Heart left ventricle (tissue), 16 donors: ENCODE data around the gene RBM47. TPM values are rescaled to one million over a fixed set of nuclear protein-coding genes. Genes with fewer than 3 reads are reported as not detected.

ENCODE experiments used
- ATAC-seq, 4 donors: fragments of 200-7000 bp; cut with Tn5 transposase; one replicate each; pipeline ENCODE4 v1.9.1; 2020 to 2022; ENCODE audit warnings: moderate library complexity in 4 of 4, mild to moderate bottlenecking in 3 of 4, moderate number of reproducible peaks in 1 of 4
- DNase-seq, 5 donors: peaks; one replicate each; pipeline ENCODE4 v3.0.0-alpha.2; 2020
- H3K27ac ChIP-seq, 12 donors: fragments of 200-600 bp; sonication (generic) in 4 of 12; one replicate each; pipeline versions ENCODE4 v1.5.0 to v1.8.0; 2016 to 2022; ENCODE audit warnings: mild to moderate bottlenecking in 2 of 12
- H3K27me3 ChIP-seq, 9 donors: fragments of 200-600 bp; sonication (generic) in 2 of 9; one replicate each; pipeline versions ENCODE4 v1.5.1 to v1.8.0; 2016 to 2022; ENCODE audit warnings: mild to moderate bottlenecking in 3 of 9
- H3K36me3 ChIP-seq, 9 donors: fragments of 200-600 bp; sonication (generic) in 2 of 9; one replicate each; pipeline versions ENCODE4 v1.5.0 to v1.8.0; 2018 to 2022; ENCODE audit warnings: mild to moderate bottlenecking in 2 of 9
- H3K4me1 ChIP-seq, 12 donors: fragments of 200-600 bp; sonication (generic) in 4 of 12; one replicate each; pipeline versions ENCODE4 v1.5.0 to v1.8.0; 2016 to 2022; ENCODE audit warnings: mild to moderate bottlenecking in 3 of 12
- H3K4me3 ChIP-seq, 12 donors: fragments of 200-600 bp; sonication (generic) in 4 of 12; one replicate each; pipeline versions ENCODE4 v1.5.0 to v1.8.0; 2017 to 2022; ENCODE audit warnings: mild to moderate bottlenecking in 9 of 12, moderate library complexity in 4 of 12
- H3K9me3 ChIP-seq, 12 donors: fragments of 200-600 bp; sonication (generic) in 4 of 12; one replicate each; pipeline versions ENCODE4 v1.5.0 to v1.8.0; 2016 to 2022; ENCODE audit warnings: mild to moderate bottlenecking in 1 of 12
- CTCF ChIP-seq, 12 donors: fragments of 200-600 bp; sonication (generic) in 4 of 12; IDR thresholded peaks; one replicate each; pipeline versions ENCODE4 v1.5.0 to v1.8.0; 2018 to 2022; ENCODE audit warnings: antibody characterized with exemption in 12 of 12, mild to moderate bottlenecking in 5 of 12
- POLR2A ChIP-seq, 2 donors: fragments of 450-650 bp; IDR thresholded peaks; one replicate each; pipeline ENCODE4 v1.6.1; 2017; ENCODE audit warnings: antibody characterized with exemption in 2 of 2, mild to moderate bottlenecking in 2 of 2, moderate library complexity in 2 of 2
- WGBS, 4 donors: extraction: QIAGEN DNeasy Blood & Tissue Kit in 2 of 4; methylation state at CpG; one replicate each; pipeline versions ENCODE4 v1.1.5 to v1.1.7; 2013 to 2018; 5-methylcytosine and 5-hydroxymethylcytosine counted together
- intact Hi-C, 10 donors: fragments of 100-400 bp; cut with DNase I; formaldehyde crosslinking; loops; one replicate each; pipeline versions ENCODE4 v1.11.1 to v1.14.2; 2022
- polyA plus RNA-seq, 2 donors: library from polyadenylated mRNA; stranded (reverse); fragments of 200-250 nt; gene quantifications; one replicate each; pipeline ENCODE4 v1.2.3, GENCODE V29; 2013
- total RNA-seq, 9 donors: library from RNA; depleted of rRNA in 2 of 9; stranded (reverse); fragments of >200 nt in 2 of 9; fragmentation: NEBNext Ultra II Directional in 3 of 9; extraction: Animal tissue kit (Norgen Biotek cat#: 25700) in 3 of 9; gene quantifications; one replicate each; pipeline versions ENCODE4 v1.1.0 to v1.2.4, GENCODE V29; 2016 to 2023
- donor health status: ischemic (EF 13 %, LVEDD 7.1; RV severe dilation, severe dysfunction).
- donor health status: healthy with polysubstance abuse.
- donor health status: DM: no; HTN: yes; CAD: no.
- donor health status: DM: no; HTN: no; CAD: no.
- donor health status: ischemic (EF 25% LVEDD 6.9; RV normal size, moderate dysfunction).
- donor health status: ischemic (EF 25% LVEDD 5.7; RV mildly dilated, moderate dysfunction).
- donor health status: healthy.
- donor health status: DM: yes; HTN: yes; CAD: no.
- donor health status: ischemic (EF 35%, LVEDD 5.7; RV mildly dilated, moderate dysfunction).
- donor health status: nonischemic (EF 11% LVEDD 7.7; RV severe dilation, severe dysfunction).
- donor health status: DM: yes; HTN: yes; CAD: no.
- donor health status: PGD.
- donor health status: ischemic (EF 29% LVEDD 5.4; RV normal size, mild dysfunction).
- donor health status: nonischemic (EF 23%, LVEDD 6.1; RV moderate dilation, normal function).

RBM47 gene
- total and polyA plus RNA-seq, 11 donors, result 0.50 to 29.9 (median 3.5) TPM

GRCh38 chr4:40584517-40585141 is 45.0 kb downstream of the RBM47 start:
- 90 to 99% (median 92%) methylated on average over 3 of the region's 3 CpGs for WGBS, 4 donors
- Histone ChIP-seq H3K27me3 (peaks cover 0 to 7% (median 0%) of the 10 kb centered on the region in 9 donors), H3K36me3 (no peaks in the 10 kb centered on the region), H3K27ac (no peak overlapping the region), H3K4me3 (no peak overlapping the region), H3K4me1 (peaks cover 0 to 40% (median 0%) of the 10 kb centered on the region in 12 donors), H3K9me3 (no peaks in the 10 kb centered on the region)
- TF ChIP-seq CTCF (IDR thresholded peaks at IDR 0.05), result no peak
- DNase-seq (no peak), ATAC-seq (no peak)
- intact Hi-C loops, result no loop called here

GRCh38 chr4:40583850-40584439 is 45.7 kb downstream of the RBM47 start:
- Histone ChIP-seq H3K4me3 (no peak overlapping the region), H3K4me1 (peaks cover 0 to 33% (median 0%) of the 10 kb centered on the region in 12 donors), H3K27me3 (peaks cover 0 to 7% (median 0%) of the 10 kb centered on the region in 9 donors), H3K36me3 (no peaks in the 10 kb centered on the region), H3K27ac (no peak overlapping the region), H3K9me3 (no peaks in the 10 kb centered on the region)
- TF ChIP-seq POLR2A (IDR thresholded peaks at IDR 0.05) (no peak), CTCF (IDR thresholded peaks at IDR 0.05) (no peak)
- no peak for DNase-seq
- 93 to 95% (median 94%) methylated on average over 9 of the region's 9 CpGs for WGBS, 4 donors
- intact Hi-C loops, result no loop called here
- ATAC-seq, result no peak

- 85 to 92% (median 89%) methylated on average over 6 to 7 of the region's 7 CpGs for WGBS, 4 donors
- TF ChIP-seq POLR2A (IDR thresholded peaks at IDR 0.05) (no peak), CTCF (IDR thresholded peaks at IDR 0.05) (no peak)
These were observed 47.3 kb downstream of the RBM47 start for GRCh38 chr4:40582413-40582812.

GRCh38 chr4:40581254-40582140 is 48.2 kb downstream of the RBM47 start:
- ATAC-seq (no peak), DNase-seq (no peak)
- H3K27ac ChIP-seq, result no peak overlapping the region
- H3K9me3 ChIP-seq, result no peaks in the 10 kb centered on the region
- H3K27me3 ChIP-seq, result peaks cover 0 to 7% (median 0%) of the 10 kb centered on the region in 9 donors
- no peaks in the 10 kb centered on the region for H3K36me3 ChIP-seq
- peaks cover 0 to 32% (median 6%) of the 10 kb centered on the region in 12 donors for H3K4me1 ChIP-seq
- H3K4me3 ChIP-seq, result no peak overlapping the region
- WGBS, 4 donors, result 74 to 81% (median 78%) methylated on average over 15 of the region's 15 CpGs
- TF ChIP-seq CTCF (IDR thresholded peaks at IDR 0.05) (no peak), POLR2A (IDR thresholded peaks at IDR 0.05) (no peak)
- intact Hi-C loops, result no loop called here

More at GRCh38 chr4:40582413-40582812, 47.3 kb downstream of the RBM47 start:
- no peaks in the 10 kb centered on the region for H3K9me3 ChIP-seq
- ATAC-seq (no peak), DNase-seq (no peak)
- H3K27me3 ChIP-seq, result peaks cover 0 to 7% (median 0%) of the 10 kb centered on the region in 9 donors
- H3K27ac ChIP-seq, result no peak overlapping the region
- intact Hi-C loops, result no loop called here
- no peaks in the 10 kb centered on the region for H3K36me3 ChIP-seq
- no peak overlapping the region for H3K4me3 ChIP-seq
- H3K4me1 ChIP-seq, result peaks cover 0 to 30% (median 1%) of the 10 kb centered on the region in 12 donors
